Measurements from ENCODE around the gene FAM149B1.

Gene FAM149B1

DNA sequence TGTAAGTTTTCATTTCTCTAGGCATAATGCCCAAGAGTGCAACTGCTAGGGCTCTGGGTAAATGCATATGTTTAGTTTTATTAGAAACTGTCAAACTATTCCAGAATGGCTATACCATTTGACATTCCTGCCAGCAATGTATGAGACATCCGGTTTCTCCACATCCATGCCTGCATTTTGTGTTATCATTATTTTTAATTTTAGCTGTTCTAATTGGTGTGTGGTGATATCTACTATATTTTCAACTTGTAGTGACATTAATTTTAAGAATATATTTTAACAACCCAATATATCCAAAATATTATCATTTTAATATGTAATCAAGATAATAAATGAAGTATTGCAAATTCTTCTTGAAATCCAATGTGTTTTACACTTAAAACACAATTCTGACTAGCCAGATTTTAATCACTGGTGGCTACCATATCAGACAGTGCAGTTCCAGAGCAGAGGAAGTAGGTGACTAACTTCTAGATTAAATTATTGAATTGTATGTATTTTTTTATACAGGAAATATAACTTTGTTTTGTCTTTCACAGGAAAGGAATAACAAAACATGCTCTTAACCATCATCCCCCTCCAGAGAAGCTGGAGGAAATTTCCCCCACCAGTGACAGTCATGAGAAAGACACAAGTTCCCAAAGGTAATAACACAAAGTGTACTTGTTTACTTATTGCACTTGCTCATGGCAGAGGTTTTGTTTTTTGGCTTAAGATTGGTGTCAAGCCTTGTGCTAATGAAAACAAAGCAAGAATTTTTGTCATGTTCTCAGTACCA, 6.4 kb downstream of the FAM149B1 start:
- no peak for DNase-seq

DNA sequence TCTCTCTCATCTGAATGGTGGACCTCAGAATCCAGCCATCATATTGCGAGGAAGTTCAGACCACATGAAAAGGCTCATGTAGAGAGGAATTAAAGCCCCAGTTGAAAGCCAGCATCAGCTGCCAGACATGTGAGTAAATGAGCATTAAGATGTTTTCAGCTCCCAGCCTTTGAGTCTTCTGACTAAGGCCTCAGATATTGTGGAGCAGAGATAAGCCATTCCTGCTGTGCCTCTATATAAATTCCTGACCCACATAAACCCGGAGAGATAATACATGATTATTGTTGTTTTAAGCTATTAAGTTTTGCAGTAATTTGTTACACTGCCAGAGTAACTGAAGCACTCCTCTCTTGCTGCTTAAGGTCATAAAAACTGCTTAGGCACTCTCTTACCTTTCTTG, 14.6 kb downstream of the FAM149B1 start:
- DNase-seq: no peak

DNA sequence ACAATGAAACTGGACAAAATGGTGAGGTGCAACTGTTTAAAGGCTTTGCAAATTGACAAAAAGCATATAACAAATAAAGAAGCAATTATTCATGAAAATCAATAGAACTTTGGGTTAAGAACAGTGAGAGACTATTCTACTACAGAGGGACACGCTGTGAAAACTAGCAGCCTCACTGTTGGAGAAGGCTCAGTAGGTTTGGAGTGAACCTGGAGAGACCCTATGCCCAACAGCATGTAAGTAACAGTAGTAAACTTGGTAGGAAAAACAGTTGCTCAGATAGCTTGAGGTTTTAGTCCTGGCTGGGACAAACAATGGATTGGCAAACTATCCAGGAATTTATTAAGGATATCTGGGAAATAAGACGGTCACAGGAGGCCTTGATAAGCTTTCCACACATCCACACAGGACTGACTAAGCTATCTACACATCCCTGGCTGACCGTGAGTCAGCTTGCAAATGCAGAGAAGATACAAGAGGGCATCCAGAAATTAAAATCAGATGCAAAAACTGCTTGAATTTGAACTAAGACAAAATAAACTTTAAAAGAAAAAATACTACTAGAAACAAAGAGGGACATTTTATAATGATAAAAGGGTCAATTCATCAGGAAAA, 15.9 kb downstream of the FAM149B1 start:
- DNase-seq: no peak

DNA sequence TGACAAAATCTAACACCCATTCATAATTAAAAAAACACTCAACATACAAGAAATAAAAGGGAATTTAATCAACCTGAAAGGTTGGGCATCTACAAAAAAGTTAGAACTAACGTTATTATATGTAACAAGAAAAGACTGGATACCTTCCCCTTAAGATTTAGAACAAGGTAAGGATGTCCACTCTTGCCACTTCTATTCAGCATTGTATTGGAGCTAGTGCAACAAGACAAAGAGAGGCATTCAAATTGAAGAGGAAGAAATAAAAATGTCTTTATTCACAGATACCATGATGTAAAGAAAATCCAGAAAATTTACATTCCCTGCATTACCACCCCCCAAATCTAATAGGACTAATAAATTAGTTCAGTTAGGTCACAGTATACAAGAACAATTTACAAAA, 18.3 kb downstream of the FAM149B1 start:
- no peak for DNase-seq

DNA sequence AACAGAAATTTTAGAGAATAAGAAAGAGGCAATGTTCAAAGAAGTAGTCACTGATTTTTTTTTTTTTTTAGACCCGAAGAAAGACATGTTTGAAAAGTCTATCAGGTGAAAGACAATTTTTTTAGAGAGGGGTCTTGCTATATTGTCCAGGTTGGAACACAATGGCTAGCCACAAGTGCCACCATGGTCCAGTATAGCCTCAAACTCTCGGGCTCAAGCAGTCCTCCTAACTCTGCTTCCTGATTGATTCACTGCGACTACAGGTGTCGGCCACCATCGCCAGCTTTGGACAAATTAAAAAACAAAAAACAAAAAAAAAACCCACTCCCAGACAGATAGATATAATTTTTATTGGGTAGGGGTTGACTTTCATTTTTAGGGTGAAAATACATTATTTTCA, 22.3 kb downstream of the FAM149B1 start:
- DNase-seq: no peak

DNA sequence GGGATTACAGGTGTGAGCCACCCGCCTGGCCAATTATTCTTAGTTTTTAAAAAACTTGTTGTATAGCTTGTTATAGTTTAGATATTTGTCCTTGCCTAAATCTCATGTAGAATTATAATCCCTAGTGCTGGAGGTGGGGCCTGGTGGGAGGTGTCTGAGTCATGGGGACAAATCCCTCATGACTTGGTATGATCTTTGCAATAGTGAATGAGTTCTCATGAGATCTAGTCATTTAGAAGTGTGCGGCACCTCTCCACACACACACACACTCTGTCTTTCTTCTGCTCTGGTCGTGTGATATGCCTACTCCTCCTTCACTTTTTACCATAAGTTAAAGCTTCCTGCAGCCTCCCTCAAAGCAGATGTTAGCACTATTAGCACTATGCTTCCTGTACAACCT, 37.2 kb downstream of the FAM149B1 start:
- DNase-seq: no peak

DNA sequence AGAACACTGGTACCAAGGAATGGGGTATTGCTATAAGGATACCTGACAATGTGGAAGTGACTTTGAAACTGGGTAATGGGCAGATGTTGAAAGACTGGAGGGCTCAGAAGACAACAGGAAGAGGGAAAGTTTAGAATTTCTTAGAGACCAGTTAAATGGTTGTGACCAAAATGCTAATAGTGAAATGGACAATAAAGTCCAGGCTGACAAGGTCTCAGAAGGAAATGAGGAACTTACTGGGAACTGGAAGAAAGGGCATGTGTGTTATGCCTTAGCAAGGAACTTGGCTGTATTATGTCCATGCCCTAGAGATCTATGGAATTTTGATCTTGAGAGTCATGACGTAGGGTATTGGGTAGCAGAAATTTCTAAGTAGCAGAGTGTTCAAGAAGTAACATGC, 38.0 kb downstream of the FAM149B1 start:
- DNase-seq: no peak

DNA sequence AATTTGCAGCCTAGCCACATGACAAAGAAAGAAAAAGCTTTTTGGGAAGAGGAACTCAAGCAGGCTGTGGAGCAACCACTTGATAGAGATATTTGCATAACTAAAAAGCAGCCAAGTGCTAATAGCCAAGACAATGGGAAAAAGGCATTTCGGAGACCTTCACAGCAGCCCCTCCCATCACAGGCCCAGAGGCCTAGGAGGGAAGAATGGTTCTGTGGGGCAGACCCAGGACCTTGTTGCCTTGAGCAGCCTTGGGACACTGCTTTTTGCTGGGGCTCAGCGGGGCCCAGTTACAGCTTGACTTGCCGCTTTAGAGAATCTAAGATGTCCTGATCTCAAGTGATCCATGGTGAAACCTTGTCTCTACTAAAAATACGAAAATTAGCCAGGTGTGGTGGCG, 38.5 kb downstream of the FAM149B1 start:
- no peak for DNase-seq

DNA sequence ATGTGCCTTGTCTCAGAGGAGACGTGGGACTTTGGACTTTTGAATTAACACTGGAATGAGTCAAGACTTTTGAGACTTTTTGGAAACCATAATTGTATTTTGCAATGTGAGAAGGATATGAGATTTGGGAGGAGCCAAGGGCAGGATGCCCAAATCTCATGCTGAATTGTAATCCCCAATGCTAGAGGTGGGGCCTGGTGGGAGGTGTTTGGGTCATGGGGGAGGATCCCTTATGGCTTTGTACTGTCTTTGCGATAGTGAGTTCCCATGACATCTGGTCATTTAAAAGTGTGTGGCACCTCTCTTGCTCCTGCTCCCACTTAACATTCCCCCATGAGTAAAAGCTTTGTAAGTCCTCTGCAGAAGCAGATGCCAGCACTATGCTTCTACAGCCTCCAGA, 40.0 kb downstream of the FAM149B1 start:
- DNase-seq: no peak

DNA sequence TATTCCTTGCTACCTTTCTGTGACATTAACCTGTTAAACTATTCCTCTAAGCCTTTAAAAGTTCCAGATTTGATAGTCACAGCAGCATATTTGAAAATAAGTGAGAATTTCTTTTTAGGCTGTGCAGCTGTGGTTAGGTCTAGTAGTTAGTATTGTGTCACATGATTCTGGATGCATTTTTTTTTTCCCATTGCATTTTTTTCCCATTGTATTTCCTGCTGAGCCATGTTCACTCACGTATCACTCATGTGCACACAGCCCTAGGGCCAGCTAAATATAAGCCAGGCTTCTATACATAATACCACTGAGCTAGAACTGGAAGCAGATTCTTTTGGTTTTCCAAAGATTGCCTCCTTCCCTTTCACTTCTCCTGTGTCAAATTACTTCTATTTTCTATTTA, 41.8 kb downstream of the FAM149B1 start:
- no peak for DNase-seq

DNA sequence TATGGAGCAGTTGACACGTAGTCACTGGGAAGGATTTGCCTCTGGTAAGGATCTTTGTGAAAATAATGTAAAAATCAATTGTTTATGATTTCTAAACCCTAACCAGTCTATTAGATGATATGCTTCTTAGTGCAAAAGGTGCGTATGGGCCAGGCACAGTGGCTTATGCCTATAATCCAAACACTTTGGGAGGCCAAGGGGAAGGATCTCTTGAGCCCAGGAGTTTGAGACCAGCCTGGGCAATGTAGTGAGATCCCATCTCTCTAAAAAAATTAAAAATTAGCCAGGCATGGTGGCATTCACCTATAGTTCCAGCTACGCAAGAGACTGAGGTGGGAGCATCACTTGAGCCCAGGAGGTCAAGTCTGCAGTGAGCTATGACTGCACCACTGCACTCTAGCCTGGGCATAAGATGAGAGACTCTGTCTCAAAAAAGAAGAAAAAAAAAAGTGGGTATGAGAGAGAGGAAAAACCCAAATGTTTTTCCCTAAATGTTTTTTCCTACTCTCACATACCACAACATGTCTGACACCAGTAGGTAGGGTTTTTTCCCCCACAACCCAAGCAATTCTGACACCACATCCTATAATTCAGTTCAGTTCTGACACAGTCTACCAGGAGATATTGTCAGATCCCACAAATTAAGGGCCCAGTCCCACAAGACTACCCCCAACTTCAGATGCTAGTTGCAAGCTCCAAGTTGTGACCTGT, 42.6 kb downstream of the FAM149B1 start:
- no peak for DNase-seq

DNA sequence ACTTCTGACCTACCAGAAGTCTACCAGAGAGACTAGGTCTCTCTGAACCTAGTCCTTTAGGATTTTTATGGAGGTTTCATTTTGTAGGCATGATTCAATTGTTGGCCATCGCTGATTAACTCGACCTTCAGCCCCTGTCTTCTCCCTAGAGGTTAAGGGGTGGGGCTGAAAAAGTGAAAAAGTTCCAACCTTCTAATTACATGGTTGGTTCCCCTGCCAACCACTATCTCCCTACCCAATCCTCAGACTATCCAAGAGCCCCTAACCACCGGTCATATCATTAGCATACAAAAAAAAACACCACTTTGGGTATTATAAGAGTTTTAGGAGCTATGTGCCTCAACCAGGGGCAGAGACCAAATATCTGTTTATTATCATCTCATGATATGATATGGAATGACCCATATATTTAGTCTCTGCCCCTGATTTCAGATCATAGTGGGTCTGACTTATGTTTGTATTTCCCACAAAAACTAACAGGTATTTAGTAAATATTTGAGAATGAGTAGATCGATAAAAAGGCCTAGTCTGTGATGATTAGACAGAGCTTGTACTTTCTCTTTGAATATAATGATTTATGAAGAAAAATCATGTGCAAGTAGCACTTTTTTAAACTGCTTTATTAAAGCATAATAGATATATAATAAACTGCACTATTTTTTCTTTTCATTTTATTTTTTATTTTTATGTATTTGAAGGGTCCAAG, 43.3 kb downstream of the FAM149B1 start:
- DNase-seq: no peak

DNA sequence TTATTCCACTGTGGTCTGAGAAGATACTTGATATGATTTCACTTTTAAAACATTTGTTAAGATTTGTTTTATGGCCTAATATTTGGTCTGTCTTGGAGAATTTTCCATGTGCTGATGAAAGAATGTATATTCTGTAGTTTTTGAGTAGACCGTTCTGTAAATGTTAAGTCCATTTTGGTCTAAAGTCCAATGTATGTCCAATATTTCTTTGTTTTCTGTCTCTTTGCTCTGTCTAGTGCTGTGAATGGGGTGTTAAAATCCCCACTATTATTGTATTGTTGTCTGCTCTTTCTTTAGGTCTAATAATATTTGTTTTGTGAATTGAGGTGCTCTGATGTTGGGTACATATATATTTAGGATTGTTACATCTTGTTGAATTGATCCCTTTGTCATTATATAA, 47.8 kb downstream of the FAM149B1 start:
- DNase-seq: no peak

DNA sequence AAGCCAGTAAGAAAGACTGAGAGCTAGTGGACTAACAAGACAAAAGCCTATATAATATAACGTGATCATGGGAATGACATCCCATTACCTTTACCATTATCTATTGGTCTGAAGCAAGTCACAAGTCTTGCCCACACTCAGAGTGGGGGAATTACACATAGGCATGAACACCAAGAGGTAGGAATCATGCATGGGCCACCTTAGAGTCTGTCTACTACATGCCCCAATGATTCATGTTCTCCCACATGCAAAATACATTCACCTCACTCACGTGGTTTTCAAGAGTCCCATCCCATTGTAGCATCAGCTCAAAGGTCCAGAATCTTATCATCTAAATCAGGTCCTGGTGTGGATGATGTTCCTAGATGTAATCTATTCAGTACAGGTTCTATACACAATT, 49.7 kb downstream of the FAM149B1 start:
- no peak for DNase-seq

DNA sequence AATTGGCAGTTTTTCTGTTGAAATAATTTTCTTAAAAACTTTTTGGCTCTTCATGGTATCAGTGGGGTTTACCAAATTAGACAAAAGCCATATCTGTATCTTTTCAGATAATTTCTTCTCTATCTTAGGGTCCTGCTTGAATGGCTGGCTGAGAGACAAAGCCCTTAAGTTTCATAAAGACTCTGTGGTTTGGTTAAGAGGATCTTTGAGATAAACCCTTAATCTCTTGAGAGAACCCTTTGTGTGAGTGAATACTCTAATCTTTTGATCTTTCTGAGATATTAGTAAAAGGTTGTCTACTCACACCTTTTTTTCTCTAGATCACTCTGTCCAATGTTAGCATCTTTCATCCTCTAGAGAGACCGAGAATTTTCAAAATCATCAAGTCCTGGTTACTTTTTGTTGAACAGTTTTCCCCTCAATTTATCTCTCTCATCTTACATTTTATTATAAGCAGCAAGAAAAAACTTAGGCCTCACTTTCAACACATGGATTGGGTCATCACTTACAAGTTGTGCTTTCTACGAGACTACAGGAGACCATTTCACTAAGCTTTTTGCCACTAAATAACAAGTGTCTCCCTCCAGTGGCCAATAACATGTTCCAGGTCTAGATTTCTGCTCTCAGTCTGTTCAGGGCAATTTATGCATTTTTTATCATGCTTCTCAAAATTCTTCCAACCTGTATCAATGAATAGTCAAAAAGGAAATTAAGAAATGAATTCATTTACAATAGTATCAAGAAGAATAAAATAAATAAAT, 50.7 kb downstream of the FAM149B1 start:
- peak in 1 of 5 donors; percentile 4 for DNase-seq

DNA sequence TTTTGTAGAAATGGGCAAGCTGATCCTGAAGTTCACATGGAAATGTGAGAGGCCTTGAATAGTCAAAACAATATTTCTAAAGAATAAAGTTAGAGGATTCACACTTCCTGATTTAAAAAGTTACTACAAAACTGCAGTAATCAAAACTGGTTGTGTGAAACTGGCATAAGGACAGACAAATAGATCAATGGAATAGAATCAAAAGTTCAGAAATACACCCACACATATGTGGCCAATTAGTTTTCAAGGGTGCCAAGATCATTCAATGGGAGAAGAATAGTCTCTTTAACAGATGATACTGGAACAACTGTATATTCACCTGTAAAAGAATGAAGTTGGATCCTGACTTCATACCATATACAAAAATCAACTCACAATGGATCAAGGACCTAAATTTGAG, 51.5 kb downstream of the FAM149B1 start:
- no peak for DNase-seq

DNA sequence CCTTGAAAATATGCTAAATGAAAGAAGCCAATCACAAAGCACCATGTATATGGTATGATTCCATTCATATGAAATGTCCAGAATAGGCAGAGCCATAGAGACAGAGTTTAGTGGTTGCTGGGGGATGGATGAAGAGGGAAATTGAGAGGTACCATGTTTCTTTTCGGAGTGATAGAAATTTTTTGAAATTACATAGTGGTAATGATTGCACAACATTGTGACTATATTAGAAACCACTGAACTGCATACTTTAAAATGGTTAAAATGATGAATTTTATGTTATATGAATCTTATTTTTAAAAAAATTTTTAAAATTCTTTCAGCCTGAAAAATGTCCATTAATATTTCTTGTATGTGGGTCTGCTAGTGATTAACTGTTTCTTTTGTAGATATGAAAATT, 53.1 kb downstream of the FAM149B1 start:
- no peak for DNase-seq

DNA sequence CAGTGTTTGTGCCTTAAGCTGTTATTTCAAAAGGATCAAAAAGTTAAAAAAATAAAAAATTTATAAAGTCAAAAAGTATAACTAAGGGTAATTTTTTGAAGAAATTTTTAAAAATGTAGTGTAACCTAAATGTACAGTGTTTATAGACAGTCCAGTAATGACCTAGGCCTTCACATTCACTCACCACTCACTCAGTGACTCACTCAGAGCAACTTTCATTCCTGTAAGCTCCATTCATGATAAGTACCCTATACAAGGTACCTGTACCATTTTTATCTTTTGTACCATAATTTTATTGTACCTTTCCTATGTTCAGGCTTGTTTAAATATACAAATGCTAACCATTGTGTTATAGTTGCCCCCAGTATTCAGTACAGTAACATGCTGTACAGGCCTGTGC, 57.6 kb downstream of the FAM149B1 start:
- no peak for DNase-seq

DNA sequence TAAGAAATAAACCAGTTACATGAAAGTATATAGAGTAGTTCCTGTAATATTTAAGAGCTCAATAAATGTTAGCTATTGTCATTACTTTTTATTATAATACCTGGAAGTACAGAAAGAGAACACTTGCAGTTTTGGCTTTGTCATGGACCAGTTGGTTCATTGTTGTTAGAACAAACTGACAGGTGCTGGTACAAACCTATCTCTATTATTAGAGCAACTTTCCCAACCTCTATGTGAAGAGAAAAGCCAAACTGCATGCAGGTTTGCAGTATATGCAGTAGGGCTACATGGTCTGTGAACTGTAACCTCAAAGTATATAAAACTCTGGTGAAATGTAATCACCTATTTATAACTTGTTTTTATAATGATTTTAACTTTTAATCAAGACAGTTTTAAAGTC, 58.7 kb downstream of the FAM149B1 start:
- no peak for DNase-seq

DNA sequence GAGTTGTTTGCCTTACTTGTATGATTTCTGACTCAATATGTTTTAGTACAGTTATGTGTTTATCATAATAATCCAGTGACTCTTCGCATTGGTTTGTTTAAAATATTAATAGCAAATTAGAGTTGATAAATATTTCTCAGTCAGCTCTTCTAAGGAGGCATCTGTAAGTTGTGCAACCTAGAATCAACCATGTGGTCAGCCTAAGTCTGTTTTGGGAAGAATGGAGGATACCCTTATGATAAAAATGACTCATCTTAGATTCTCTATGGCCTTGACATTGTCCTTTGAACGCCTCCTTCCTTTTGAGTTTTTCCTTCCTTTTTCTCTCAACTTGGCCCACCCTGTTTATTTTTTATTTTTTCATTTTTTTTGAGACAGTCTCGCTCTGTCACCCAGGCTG, 60.3 kb downstream of the FAM149B1 start:
- no peak for DNase-seq

DNA sequence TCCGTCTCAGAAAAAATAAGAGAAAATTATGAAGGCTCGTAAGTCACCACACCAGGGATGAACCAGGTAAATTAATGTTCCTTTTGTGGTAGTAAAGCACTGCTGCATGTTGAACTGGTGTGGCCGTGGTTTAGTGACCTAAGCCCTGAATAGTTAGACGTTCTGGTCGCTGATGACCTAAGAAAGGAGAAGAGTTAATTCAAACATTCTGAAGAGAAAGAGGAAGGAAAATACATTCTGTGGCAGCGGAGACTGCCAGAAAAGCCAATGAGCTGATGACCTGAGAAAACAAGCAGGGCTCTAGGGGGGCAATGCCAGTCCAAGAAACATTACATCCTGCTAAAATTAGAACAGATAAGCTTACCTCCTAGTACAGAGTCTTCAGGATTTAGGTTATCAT, 61.6 kb downstream of the FAM149B1 start:
- no peak for DNase-seq

DNA sequence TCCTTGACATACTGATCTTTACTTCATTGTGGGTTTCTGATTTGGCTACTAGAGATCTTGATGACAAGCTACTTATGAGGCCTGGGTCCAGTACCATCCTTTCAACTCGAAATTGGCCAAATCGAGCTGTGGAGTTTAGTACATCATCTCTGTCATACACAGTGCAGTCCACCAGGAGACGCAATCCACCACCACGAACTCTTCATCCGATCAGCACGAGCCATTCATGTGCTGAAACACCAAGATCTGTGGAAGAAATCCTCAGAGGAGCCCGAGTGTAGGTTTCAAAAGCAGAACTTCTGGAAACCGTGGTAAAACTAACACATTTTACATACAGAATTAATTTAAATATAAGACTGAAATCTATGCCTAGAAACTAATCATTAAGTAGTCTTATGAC, 65.0 kb downstream of the FAM149B1 start:
- DNase-seq: no peak

DNA sequence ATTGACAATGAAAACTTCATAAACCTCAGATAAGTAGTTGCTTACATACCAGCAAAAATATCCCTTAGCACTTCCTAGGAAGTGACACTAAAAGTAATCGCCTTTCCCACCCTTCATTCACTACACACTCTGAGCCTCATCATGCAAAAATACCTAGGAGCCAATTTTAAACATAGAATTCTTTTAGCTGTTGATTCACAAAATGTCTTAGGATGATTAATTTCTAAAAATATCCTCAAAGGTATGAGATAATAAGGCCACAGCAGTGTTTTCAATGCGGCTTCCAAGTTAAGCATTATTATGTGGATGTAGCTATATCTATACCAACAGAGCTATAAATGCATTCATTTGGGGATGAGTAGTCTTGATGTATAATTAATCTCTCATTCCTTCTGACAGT, 66.0 kb downstream of the FAM149B1 start:
- DNase-seq: no peak

Data from T-helper 1 cell (primary cell).